ENCODE results near the gene KLRG1. TPM values are rescaled to one million over a fixed set of nuclear protein-coding genes. Genes with fewer than 3 reads are reported as not detected.
A peak's percentile ranks its signal among the peaks of the same experiment; 100 is the strongest.

Gene KLRG1
- total RNA-seq, 4 donors from 2014 or later, result 1.0 to 29.7 (median 1.6) TPM; not detected in 1

DNA sequence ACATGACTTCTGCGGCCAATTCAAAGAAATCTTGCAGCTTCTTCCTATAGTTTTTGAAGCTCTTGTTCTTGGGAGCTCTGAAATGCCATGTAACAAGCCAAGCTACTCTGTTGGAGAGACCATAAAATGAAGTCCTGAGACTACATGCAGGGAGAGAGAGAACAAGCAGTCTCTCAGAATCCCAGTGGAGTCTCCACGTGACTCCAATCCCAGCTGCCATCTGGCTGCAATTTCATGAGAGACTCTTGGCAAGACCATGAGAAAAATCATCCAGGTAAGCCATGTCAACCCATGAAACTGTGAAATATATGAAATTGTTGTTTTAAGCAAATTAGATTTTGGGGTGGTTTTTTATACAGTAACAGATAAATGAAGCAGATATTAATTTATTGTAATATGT, 54.4 kb downstream of the KLRG1 start:
- Histone ChIP-seq H3K4me3 (no peak overlapping the region), H3K27me3 (no peaks in the 10 kb centered on the region), H3K27ac (no peak overlapping the region), H3K4me1 (no peaks in the 10 kb centered on the region), H3K9me3 (no peaks in the 10 kb centered on the region), H3K36me3 (no peaks in the 10 kb centered on the region)
- DNase-seq, result no peak
- TF ChIP-seq POLR2A (IDR thresholded peaks at IDR 0.05), result no peak
- TF ChIP-seq, protein P1, sequence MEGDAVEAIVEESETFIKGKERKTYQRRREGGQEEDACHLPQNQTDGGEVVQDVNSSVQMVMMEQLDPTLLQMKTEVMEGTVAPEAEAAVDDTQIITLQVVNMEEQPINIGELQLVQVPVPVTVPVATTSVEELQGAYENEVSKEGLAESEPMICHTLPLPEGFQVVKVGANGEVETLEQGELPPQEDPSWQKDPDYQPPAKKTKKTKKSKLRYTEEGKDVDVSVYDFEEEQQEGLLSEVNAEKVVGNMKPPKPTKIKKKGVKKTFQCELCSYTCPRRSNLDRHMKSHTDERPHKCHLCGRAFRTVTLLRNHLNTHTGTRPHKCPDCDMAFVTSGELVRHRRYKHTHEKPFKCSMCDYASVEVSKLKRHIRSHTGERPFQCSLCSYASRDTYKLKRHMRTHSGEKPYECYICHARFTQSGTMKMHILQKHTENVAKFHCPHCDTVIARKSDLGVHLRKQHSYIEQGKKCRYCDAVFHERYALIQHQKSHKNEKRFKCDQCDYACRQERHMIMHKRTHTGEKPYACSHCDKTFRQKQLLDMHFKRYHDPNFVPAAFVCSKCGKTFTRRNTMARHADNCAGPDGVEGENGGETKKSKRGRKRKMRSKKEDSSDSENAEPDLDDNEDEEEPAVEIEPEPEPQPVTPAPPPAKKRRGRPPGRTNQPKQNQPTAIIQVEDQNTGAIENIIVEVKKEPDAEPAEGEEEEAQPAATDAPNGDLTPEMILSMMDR (IDR thresholded peaks at IDR 0.05), result no peak

DNA sequence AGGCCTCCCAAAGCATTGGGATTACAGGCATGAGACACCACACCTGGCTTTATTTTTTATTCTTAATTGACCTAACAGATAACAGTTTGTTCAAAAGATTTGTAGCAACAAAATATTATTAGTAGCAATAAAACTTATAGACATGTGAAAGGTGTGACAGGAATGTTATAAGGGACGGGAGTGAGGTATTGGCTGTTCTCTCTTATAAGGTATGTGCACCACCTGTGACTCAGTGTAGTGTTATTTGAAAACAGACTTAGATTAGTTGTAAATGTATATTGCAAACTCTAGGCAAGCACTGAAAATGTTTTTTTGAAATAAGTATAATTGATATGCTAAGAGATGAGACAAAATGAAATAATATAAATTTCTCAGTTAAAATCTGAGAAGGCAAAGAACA, 57.8 kb downstream of the KLRG1 start:
- TF ChIP-seq, protein P1 (IDR thresholded peaks at IDR 0.05), result no peak
- no peak for TF ChIP-seq POLR2A (IDR thresholded peaks at IDR 0.05)
- H3K27me3 ChIP-seq, result no peaks in the 10 kb centered on the region
- H3K27ac ChIP-seq, result no peak overlapping the region
- no peaks in the 10 kb centered on the region for H3K36me3 ChIP-seq
- no peaks in the 10 kb centered on the region for H3K9me3 ChIP-seq
- no peak overlapping the region for H3K4me3 ChIP-seq
- no peaks in the 10 kb centered on the region for H3K4me1 ChIP-seq
- DNase-seq, result no peak

GRCh38 chr12:9048930-9049329, 59.6 kb downstream of the KLRG1 start:
- H3K27me3 ChIP-seq, result no peaks in the 10 kb centered on the region
- no peaks in the 10 kb centered on the region for H3K4me1 ChIP-seq
- H3K9me3 ChIP-seq, result no peaks in the 10 kb centered on the region
- TF ChIP-seq, protein P1 (IDR thresholded peaks at IDR 0.05), result no peak
- TF ChIP-seq POLR2A (IDR thresholded peaks at IDR 0.05), result no peak
- H3K27ac ChIP-seq, result no peak overlapping the region
- H3K36me3 ChIP-seq, result no peaks in the 10 kb centered on the region
- DNase-seq, result no peak
- no peak overlapping the region for H3K4me3 ChIP-seq

- H3K27ac ChIP-seq, result no peak overlapping the region
- no peaks in the 10 kb centered on the region for H3K36me3 ChIP-seq
- TF ChIP-seq, protein P1 (IDR thresholded peaks at IDR 0.05), result peak in 5 of 6 experiments; percentile 14 to 55 (median 48)
- TF ChIP-seq POLR2A (IDR thresholded peaks at IDR 0.05), result no peak
- H3K4me3 ChIP-seq, result no peak overlapping the region
- no peaks in the 10 kb centered on the region for H3K4me1 ChIP-seq
- no peaks in the 10 kb centered on the region for H3K9me3 ChIP-seq
- no peak for DNase-seq
- H3K27me3 ChIP-seq, result no peaks in the 10 kb centered on the region
Observed at GRCh38 chr12:9049520-9050133, 60.3 kb downstream of the KLRG1 start.

- Histone ChIP-seq H3K4me3 (no peak overlapping the region), H3K9me3 (no peaks in the 10 kb centered on the region)
- no peak for TF ChIP-seq POLR2A (IDR thresholded peaks at IDR 0.05)
- TF ChIP-seq, protein P1 (IDR thresholded peaks at IDR 0.05), result no peak
Observed at GRCh38 chr12:9050521-9051157, 61.3 kb downstream of the KLRG1 start.

More at GRCh38 chr12:9050521-9051157, 61.3 kb downstream of the KLRG1 start:
- no peak overlapping the region for H3K27ac ChIP-seq
- H3K36me3 ChIP-seq, result no peaks in the 10 kb centered on the region
- no peak for DNase-seq
- H3K4me1 ChIP-seq, result no peaks in the 10 kb centered on the region
- no peaks in the 10 kb centered on the region for H3K27me3 ChIP-seq
